SK-N-SH treated with all-trans-retinoic acid at 6 μM for 48 hours (cell line): ENCODE measurements around the gene LZTR1.

Experiments
- GLIS3 ChIP-seq: fragments of 250-450 bp; sonication (Bioruptor Pico); IDR thresholded peaks from 2 replicates; pipeline ENCODE4 v1.5.0; 2020; ENCODE audit warnings: mild to moderate bottlenecking, moderate library complexity
- ZNF8 ChIP-seq: fragments of 450-650 bp; formaldehyde crosslinking; IDR thresholded peaks from 2 replicates; pipeline ENCODE4 v1.5.0; 2020; ENCODE audit warnings: mild to moderate bottlenecking, moderate library complexity

DNA sequence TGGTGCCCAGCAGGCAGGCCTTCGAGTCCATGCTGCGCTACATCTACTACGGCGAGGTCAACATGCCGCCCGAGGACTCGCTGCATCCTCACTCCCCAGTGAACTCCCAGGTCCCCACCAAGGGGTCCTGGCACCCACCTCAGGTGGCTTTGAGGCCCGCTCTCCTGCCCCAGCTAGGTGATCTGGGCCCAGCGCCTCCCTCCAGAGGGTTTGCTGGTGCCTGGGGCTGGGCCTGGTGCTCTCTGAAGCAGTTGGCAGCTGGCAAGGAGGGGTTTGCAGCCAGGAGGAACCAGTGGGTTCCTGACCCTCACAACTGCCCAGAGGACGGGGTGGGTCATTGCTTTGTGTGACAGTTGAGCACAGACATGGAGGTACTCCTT, 13.9 kb downstream of the LZTR1 start:
- TF ChIP-seq ZNF8 (CRISPR knock-in tag) (no peak), GLIS3 (CRISPR knock-in tag) (no peak)
